Fibroblast of villous mesenchyme (primary cell): ENCODE results near the gene MCTP1. TPM values are rescaled to one million over a fixed set of nuclear protein-coding genes. Genes with fewer than 3 reads are reported as not detected.

ENCODE experiments used
- DNase-seq: peaks from one replicate; pipeline ENCODE4 v3.0.0-alpha.2; 2010; ENCODE audit warnings: low read depth
- H3K4me3 ChIP-seq: 2 replicates; pipeline ENCODE4 v1.5.1; 2011; ENCODE audit warnings: low read depth, mild to moderate bottlenecking, low read length
- total RNA-seq: library from RNA; depleted of rRNA; stranded (reverse); fragments of >200 nt; gene quantifications from 2 replicates; pipeline ENCODE4 v1.2.3, GENCODE V29; 2012
- TF ChIP-seq, protein P1 (sequence below): IDR thresholded peaks from 2 replicates; pipeline ENCODE4 v1.5.1; 2012; ENCODE audit warnings: low read depth, mild to moderate bottlenecking, low read length; ENCODE audit not compliant: insufficient read depth

Gene MCTP1
- total RNA-seq, 1 donor = 14.7 TPM

- TF ChIP-seq, protein P1, sequence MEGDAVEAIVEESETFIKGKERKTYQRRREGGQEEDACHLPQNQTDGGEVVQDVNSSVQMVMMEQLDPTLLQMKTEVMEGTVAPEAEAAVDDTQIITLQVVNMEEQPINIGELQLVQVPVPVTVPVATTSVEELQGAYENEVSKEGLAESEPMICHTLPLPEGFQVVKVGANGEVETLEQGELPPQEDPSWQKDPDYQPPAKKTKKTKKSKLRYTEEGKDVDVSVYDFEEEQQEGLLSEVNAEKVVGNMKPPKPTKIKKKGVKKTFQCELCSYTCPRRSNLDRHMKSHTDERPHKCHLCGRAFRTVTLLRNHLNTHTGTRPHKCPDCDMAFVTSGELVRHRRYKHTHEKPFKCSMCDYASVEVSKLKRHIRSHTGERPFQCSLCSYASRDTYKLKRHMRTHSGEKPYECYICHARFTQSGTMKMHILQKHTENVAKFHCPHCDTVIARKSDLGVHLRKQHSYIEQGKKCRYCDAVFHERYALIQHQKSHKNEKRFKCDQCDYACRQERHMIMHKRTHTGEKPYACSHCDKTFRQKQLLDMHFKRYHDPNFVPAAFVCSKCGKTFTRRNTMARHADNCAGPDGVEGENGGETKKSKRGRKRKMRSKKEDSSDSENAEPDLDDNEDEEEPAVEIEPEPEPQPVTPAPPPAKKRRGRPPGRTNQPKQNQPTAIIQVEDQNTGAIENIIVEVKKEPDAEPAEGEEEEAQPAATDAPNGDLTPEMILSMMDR = no peak
- peak; percentile 67 for DNase-seq
- H3K4me3 ChIP-seq = no peak overlapping the region
These were observed 383.5 kb downstream of the MCTP1 start for GRCh38 chr5:94901191-94901979.

GRCh38 chr5:94900006-94900505 is 384.8 kb downstream of the MCTP1 start:
- TF ChIP-seq, protein P1 = no peak
- H3K4me3 ChIP-seq = no peak overlapping the region
- no peak for DNase-seq

DNA sequence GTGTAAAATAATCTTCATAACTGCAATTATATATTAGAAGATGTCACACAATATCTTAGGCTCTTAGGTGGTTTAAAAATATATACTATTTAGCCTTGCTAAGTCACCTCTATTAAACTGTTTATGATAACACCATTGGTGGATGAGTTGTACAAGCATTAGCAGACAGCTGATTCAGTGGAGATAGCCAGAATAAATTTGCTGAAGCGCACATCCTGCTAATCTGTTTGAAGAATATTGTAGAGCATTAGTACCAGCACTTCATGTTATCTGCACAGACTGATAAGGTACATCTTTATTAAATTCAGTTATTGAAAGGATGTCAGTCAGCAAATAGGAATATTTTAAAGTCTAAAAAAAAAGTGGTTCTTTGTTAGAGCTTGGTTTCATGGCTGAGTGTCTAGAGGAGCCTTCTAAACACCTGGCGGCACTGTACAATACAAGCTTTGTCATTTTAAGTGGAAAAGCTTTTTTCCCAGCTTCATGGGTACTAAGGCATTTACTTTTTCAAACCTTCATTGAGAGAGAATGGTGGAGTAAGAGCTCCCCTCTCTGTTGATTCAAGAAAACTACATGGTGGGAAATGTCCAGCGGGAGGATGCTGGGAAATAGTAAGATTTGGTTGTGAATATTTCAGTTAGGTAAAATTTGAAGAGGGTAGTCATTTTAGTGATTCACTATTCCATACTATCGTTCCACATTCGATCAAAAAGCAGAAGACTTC is 391.3 kb downstream of the MCTP1 start:
- TF ChIP-seq, protein P1 = peak; percentile 45
- H3K4me3 ChIP-seq = no peak overlapping the region
- DNase-seq = peak; percentile 22

GRCh38 chr5:94891972-94892371 is 392.9 kb downstream of the MCTP1 start:
- no peak overlapping the region for H3K4me3 ChIP-seq
- DNase-seq = no peak
- TF ChIP-seq, protein P1 = no peak

DNA sequence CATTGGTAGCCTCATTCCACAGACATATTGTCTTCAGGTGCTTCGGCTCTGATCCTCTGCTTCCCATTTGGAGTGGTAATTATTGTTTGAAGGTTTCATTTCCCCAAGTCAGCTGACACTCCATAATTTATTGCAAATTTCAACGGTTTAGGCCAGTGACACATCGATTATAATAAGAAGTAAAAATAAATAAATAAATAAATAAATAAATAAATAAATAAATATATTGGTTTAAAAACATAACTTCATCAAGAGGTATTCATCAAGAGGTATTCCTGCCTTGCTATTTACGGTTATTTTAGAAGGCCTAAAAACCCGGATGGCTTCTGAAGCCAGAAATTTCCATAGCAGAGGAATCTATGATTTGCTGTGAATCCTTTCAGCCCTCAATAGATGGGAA is 393.3 kb downstream of the MCTP1 start:
- TF ChIP-seq, protein P1 = no peak
- DNase-seq = no peak
- no peak overlapping the region for H3K4me3 ChIP-seq

GRCh38 chr5:94890907-94891306 is 394.0 kb downstream of the MCTP1 start:
- TF ChIP-seq, protein P1 = no peak
- no peak overlapping the region for H3K4me3 ChIP-seq
- DNase-seq = no peak
